ENCODE data around the gene RPL18.
A peak's percentile ranks its signal among the peaks of the same experiment; 100 is the strongest.
"Not testable (repeated sequence)": the region's sequence is repeated elsewhere in the genome, so short reads cannot be mapped to it uniquely, and the experiment has no call there.

RPL18 gene

DNA sequence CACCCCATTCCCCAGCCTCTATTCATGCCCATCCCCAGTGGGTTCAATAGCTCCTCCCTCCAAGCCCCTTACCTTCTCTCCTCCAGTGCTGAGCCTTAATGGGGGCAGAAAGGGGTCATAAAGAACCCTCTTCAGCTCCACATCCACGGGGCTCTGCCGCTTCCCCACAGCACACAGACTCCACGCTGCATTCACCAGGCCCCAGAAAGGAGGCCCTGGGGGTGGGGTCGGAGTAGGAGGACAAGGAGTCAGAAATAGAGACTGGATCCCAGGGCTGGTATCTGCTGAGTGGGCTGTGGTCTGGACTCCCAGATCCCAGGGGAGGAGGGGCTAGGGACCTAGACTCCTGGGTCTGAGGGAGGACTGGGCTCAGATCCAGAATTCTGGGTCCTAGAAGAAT lies 25.4 kb upstream of the RPL18 start:
- no peak for DNase-seq

DNA sequence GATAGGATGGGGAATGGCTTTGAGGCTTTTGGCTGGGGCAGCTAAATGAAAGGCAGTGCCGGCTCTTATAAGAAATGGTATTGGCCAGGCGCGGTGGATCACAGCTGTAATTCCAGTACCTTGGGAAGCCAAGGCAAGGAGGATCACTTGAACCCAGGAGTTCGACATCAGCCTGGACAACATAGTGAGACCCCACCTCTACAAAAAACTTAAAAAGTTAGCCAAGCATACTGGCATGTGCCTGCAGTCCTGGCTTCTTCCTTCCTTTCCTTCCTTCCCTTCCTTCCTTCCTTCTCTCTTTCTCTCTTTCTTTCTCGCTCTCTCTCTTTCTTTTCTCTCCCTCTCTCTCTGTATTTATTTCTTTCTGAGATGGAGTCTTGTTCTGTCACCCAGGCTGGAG lies 23.9 kb upstream of the RPL18 start:
- no peak for DNase-seq

DNA sequence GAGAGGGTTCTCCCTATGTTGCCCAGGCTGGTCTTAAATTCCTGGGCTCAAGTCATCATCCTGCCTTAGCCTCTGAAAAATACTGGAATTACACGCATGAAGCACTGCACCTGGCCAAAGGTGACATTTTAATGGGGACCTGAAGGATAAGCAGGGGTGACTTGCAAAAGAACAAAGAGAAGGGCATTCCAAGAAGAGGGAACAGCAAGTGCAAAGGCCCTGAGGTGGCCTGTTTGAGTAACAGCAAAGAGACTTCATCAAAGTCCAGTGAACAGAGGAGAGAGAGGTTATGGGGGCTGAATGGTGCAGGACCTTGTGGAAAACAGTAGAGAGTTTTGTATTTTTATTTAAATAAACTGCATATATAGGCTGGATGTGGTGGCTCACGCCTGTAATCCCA lies 22.9 kb upstream of the RPL18 start:
- no peak for DNase-seq

DNA sequence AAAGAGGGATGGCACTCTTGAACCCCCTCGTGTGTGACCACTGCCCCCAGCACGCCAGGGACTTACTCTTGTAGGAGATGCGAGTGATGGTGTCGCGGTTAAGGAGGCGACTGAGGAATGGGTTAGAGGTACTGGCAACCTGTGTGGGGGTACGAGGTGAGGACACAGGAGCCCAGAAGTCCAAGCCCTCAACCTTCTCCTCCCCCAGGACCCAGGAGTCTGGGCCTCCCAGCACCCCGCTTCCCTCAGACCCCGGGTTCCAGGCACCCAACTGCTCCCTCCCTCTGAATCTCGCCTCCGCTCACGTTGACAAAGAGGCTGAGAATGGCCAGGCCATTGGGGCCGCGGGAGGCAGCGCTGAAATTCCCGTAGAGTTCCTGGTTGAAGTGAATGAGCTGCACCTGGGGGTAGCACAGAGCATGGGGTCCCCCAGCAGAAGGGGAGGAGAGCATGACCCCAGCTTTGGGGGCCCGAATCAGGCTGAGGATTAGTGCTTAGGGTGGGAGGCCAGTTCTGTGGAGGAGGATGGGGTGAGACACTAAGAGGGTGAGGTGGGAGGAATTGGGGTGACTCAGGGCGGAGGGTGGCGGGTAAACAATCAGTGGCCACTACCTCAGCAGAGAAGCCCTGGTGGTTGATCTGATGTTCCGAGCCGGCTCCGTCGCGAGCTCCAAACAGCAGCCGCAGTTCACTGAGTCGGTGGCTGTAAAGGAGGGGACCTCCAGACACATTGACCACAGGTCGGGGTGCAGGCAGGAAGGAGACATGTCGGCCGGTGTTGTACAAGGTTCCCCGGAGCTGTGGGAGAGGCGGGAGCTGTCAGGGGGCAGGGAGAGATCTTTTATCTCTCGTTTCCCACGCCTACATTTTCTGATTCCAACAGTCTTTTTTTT lies 20.8 kb upstream of the RPL18 start:
- DNase-seq = no peak

DNA sequence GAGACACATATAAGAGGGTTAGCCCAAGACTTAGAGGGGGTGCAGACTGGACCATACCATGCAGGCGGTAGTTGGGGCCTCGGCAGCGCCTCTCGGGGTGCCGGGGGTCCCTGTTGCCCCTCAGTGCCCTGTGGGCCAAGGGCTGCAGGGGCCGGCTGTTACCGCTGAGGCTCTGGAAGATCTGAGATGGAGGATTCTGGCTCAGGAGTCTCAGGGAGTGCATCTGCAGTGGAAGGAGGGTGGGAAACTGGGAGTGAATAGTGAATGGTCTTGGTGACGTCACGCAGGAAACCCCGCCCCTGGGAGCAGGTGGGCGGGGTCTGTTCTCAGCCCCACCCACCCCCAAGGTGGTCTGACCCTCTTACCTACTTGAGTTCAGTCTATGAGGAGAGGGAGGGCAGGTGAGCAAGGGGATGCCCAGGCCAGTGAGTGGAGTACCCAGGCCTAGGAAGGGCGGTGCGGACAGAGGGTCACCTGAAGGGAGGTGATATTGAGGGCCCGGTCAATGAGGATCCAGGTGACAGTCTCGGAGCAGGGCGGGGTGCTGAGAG lies 19.9 kb upstream of the RPL18 start:
- DNase-seq = peak; percentile 50

DNA sequence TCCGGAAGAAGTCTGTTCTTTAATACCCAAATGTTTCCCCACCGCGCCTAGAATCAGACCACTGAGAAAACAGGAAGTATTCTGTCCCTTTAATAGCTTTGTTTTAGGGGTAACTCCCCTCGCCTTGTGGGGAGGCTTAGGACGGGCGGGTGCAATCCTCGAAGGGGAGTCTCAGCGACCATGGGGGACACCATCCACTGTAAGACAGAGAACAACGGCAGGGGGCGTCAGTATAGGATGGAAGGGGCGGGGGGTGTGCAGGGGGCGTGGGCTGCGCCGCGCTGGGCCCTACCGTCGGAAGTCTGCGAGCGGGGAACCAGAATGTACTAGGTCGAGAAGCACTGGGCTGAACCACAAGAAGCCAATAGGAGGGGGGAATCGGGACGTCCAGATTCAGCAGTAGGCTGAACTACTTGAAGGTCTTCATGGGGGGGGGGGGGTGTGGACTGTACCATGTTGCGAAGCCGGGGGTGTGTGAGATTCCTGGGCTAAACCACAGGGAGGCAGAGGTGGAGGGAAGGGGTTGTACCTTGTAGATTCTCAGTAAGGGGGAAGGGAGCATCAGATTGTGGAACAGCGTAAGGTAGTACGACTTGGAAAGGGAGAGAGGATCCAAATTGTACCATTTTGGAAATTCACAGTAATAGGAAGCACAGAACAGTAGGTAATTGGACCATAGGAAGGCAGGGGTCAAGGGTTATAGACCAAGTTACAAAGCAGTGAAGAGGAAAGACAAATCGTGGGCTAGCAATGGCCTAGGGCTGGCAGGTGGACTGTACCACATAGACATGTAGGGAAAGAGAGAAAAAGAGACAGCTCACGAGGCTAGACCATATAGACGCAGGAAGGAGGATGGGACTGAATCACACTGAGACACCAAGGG lies 19.2 kb upstream of the RPL18 start:
- DNase-seq = peak; percentile 96

DNA sequence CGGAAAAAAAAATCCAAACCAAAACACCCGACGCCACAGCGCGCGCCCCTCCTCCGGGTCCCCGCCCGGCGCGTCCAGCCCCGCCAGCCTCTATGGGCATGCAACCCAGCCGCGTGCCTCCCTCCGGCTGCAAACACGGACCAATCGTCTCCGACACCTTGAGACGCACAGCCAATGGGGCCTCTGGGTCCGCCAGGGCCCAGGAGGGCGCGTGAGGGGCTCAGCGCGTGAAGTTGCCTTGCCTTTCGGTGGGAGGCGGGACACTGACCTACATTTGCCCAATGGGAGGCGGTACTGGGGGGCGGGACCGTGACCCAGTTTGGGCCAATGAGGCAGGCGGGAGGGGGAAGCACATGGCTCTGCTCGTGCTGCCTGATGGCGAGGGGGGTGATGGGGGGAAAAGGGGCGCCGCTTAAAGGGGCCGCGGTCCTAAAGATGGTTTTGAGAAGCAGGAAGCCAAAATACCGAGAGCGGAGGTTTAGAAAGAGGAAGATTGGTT lies 18.5 kb upstream of the RPL18 start:
- peak; percentile 100 for DNase-seq

DNA sequence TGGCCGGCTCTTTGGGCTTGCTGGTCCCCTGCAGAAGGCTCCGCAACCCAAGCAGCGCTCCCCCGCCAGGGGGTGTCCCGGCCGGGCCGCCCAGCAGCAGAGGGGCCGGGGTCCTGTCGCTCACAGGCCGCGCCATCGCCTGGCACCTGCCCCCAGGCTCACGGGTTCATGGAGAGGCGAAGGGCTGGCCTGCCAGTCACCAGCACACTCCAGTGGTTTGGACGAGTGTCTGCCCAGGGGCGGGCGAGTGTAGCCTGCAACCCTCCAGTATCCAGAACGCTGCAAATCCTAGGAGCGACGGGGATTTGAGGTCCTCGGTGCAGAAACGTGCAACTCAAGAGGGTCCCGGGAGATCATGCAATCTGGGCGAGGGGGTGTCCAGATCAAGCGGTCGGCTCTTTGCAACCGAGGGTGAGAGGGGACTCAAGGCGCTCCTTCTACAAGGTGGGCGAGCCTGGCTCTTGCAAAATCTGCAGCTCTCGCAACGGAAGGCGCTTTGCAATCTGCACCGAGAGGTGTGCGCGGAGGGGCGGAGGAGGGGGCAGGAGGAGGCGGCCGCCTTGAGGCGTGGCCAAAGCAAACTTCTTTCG lies 18.0 kb upstream of the RPL18 start, which contains the start of gene DBP:
TSS of gene DBP (minus strand) at position 521 of the 590 bp plus-strand sequence. CDS start at position 136, 385 bp downstream.
- no peak for DNase-seq

DNA sequence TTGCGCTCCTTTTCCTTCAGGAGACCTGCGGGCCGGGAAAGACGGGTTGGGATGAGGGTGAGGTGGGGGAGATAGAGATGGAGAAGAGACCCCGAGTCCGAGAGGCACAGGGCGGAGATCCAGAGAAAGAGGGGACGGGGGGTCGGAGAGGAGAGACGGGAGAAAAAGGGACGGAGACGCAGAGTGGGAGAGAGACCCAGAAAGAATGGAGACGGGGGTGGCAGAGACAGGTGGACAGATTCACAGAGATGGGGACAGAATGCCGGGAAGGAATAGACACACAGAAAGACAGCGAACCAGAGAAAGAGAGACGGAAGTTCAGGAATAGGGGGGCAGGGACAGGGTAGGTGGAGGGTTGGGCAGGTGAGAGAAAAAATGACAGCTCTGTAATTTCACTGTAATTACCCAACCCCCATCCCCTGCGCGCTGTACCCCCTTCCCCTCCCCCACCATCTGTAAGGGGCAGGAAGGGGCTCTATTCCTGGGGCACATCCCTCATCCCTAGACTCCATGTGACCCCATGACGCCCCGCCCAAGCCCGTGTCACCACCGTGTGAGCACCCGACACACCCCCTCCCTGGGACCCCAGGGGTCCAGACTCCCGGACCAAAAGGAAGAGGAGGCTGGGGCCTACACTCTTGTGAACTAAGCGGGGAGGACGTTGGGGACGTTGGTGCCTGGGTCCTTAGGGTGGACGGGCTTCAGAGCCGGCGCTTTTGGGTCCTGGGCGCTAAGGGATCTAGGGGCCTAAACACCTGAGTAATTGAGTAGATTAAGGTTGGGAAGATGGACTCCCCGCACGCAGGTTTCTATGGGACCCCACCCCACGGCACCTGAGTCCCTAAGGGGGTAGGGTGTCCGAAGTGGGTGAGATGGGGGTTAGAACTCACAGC lies 17.2 kb upstream of the RPL18 start:
- DNase-seq = peak; percentile 51

DNA sequence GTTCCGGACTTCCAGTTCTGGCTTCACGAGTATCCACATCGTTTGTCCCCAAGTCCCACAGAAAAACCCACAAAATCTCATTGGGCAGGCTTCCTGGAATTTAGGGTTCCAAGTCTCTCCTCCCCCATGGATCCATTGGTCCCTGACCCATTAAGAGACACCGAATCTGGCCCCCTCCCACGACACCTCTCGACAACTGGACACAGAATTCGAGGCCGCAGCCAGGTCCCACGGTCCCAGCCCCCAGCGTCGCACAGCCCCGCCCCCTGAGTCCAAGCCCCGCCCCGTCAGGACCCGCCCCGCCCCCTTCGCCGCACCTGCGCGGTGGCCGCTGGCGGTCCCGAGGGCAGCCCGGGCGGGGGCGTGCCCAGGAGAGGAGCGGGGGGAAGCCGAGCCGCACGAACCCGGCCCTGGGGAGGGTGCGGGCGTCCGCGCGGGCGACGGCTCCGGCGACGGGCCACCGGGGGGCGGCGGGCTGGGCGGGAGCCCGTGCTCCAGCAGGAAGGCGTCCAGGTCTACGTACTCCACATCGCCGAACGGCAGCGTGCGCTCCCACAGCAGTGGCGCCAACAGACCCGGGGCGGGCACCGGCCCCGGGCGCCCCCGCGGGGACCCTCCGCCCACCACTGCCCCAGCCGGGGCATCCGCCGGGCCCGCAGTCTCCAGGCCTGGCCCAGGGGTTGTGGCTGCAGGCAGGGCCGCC lies 16.4 kb upstream of the RPL18 start:
- peak; percentile 82 for DNase-seq

DNA sequence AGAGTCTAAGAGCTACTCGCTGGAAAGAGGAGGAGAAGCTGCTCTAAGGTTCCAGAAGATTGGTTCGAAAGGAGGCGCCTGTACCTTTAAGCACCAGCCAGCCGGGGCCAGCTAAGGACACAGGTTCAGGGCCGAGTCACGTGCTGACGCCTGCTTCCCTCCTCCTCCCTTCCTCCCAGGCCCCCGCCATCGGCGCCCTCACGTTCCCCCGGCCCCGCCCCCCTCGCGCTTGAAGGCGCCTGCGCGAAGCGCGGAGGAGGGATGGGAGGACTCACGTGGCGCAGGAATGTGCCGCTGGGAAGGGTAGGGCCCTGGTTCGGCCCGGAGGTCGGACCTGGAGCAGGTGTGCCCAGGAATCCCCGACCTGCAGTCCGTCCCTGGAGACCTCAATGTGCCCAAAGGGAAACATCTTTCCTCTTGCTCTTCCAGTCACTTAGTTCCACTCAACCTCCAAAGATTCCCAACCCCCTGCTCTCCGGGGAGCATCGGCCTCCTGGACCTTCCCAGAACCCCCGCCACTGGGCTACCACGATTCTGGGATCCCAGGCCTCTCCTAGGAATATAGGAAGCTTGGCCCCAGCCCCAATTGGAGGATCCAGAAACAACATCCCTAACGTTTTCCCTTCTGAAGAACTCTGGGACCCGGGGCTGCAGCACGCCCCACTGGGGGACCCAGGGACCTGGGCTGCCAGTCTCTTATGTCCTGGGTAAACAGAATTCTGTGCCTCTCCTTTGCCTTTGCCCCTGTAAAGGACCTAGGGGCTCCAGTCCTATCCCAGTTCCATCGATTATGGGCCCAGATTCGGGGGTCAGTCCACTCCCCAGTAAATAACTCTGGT lies 15.7 kb upstream of the RPL18 start:
- DNase-seq = peak; percentile 99

DNA sequence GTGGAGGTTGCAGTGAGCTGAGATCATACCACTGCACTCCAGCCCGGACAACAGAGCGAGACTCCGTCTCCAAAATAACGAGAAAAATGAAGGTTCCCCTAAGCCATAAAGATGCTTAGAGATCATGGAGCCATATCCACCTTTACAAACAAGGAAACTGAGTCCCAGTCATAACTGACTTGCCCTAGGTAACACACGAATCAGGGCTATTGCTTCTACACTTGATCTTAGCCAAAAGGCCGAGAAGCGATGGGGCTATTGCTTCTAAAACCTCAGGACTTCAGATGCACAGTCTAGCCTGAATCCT lies 15.0 kb upstream of the RPL18 start:
- DNase-seq = no peak

DNA sequence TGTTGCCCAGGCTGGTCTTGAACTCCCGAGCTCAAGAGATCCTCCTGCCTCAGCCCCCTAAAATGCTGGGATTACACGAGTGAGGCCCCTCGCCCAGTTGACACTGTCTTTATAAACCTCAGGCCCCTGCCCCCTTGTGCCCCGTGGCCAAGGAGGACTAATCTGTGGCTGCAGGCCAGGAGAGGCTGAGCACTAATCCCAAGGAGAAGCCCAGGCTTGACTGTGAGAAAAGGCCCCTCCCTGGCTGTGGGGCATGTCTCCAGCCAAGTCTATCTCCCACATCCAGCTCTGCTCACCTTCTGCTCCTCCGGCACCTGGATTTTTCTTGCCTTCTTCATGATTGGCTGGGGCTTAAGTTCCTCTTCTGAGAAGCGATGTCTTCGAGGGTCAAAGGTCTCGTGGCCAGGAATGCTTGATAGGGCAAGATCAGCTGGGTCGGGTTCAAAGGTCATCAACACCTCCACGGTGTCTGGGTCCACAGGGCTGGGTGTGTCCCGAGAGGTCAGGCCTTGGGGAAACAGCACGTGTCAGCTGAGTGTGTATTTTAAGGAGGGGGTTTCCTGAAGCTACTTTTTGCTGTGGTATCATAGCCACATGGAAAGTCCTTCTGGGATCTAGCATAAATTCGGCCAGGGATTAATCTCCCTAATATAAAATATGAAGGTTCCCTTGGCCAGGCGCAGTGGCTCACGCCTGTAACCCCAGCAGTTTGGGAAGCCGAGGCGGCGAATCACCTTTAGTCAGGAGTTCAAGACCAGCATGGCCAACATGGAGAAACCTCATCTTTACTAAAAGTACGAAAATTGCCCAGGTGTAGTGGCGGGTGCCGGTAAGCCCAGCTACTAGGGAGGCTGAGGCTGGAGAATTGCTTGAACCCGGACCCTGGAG lies 14.4 kb upstream of the RPL18 start:
- DNase-seq = peak; percentile 84

DNA sequence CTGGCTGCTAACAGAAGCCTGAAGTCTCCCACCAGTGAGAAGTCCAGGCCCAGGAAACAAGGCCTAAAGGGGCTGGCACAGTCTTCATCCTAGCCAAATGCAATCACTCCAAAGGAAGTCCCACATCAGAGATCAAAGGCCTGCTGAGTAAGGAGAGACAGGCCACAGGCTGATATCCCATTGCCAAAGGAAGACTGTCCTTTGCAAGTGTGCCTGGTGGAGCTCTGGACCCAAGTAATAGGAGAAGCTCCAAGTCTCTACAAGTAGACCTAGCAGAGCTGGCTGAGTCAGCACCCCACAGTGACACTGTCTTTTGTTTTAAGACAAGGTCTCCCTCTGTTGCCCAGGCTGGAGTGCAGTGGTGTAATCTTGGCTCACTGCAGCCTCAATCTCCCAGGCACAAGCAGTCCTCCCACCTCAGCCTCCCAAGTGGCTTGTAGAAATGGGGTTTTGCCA lies 13.7 kb upstream of the RPL18 start:
- DNase-seq = no peak

DNA sequence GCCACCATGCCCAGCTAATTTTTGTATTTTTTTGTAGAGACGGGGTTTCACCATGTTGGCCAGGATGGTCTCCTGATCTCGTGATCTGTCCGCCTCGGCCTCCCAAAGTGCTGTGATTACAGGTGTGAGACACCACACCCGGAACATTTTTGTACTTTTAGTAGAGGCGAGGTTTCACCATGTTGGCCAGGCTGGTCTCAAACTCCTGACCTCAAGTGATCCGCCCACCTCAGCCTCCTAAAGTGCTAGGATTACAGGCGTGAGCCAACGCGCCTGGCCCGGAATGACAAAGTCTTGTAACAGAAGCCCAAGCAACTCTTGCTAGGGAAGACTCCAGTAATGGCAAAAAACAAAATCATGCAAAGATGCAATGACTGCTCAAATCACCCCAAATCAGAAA lies 13.3 kb upstream of the RPL18 start:
- not testable (repeated sequence) for DNase-seq

DNA sequence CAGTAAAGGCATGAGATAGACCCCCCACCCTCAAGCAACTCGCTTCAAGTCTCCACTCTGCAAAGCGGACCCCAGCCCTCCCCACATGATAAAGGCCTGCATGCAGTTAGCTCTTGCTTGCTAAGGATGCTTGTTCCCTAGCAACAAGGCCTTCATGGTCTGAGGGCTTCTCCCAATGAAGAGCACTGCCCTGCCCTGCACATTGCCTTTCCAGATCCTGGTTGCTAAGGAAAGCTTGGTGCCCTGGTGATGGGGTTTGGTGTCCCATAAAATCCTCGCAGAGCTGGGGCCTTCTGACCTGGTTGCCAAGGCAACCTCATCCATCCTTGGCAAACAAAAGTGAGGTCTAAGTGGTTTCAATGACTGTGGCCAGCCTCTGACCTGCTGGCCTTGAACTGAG lies 12.2 kb upstream of the RPL18 start:
- no peak for DNase-seq

DNA sequence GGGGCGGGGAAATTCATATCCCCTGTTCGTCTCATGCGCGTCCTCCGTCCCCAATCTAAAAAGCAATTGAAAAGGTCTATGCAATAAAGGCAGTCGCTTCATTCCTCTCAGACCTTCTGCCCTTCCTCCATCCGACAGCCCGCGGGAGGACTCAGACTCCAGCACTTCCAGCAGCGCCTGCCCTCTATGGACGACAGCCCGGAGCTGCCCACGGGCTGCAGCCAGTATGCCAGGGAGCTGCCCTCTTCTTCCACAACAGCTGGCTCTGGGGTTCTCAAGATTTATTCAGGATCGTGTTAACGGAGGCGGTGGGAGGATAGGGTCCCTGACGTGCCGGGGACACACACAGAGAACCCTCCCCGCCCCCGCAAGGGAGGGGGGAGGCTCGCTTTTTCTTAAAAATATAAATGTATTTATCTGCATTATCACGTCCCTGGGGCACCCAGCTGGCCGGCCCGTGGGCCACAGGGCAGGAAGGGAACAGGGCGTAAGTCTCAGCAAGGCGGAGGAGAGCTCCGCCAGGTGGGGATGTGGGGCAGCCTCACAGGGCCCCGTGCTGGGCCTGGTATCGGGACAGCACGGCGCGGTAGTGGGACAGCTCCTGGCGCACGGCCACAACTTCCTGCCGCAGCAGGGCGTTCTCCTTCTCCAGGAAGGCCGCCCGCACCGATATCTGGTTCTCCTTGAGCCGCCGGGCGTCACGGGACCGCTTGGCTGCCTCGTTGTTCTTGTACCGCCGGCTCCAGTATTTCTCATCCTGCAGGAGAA lies 11.5 kb upstream of the RPL18 start:
- no peak for DNase-seq

DNA sequence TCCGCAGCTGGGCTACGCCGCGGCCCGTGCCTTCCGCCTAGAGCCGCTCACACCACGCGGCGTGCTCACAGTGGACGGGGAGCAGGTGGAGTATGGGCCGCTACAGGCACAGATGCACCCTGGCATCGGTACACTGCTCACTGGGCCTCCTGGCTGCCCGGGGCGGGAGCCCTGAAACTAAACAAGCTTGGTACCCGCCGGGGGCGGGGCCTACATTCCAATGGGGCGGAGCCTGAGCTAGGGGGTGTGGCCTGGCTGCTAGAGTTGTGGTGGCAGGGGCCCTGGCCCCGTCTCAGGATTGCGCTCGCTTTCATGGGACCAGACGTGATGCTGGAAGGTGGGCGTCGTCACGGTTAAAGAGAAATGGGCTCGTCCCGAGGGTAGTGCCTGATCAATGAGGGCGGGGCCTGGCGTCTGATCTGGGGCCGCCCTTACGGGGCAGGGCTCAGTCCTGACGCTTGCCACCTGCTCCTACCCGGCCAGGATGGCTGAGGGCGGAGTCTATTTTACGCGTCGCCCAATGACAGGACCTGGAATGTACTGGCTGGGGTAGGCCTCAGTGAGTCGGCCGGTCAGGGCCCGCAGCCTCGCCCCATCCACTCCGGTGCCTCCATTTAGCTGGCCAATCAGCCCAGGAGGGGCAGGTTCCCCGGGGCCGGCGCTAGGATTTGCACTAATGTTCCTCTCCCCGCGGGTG lies 10.8 kb upstream of the RPL18 start:
- DNase-seq = peak; percentile 85

All from NCI-H82 (cell line).